ENCODE measurements around the gene EIF4A2. TPM values are rescaled to one million over a fixed set of nuclear protein-coding genes. Genes with fewer than 3 reads are reported as not detected.

Gene EIF4A2
- total and polyA plus RNA-seq, 2 of the 13 experiments (the other 11 are each of a cell fraction or from before 2014, with no cell fraction given) = 480 to 596 TPM

- ChIA-PET CTCF (ENCODE audit: low intra/inter-chr PET ratio, low total read pairs) (no interaction called here), POLR2A (interaction anchor here (2.4 kb wide), 1 partner anchor 133 kb away, joined by 5 read pairs; no protein-coding TSS in a partner anchor)
- BruUV-seq (replicated peaks) = no TSS peak
- peaks cover 24% of the 10 kb centered on the region for H3K4me1 ChIP-seq (ENCODE audit: insufficient read depth, low read length)
- FAIRE-seq (no peak), DNase-seq (ENCODE audit: low spot score) (no peak), ATAC-seq (no peak)
- H3K9me3 ChIP-seq (ENCODE audit: low read length) = no peaks in the 10 kb centered on the region
- H3K9ac ChIP-seq (ENCODE audit: insufficient read depth, low read depth, low read length) = no peak overlapping the region
- no peaks in the 10 kb centered on the region for H3K27me3 ChIP-seq (ENCODE audit: control insufficient read depth in 1 of 2, insufficient read depth in 2 of 2, low read length in 2 of 2)
- TF ChIP-seq ZNF629 (CRISPR knock-in tag; conservative IDR thresholded peaks at IDR 0.05) (peak; percentile 85), HHEX (CRISPR knock-in tag; IDR thresholded peaks at IDR 0.05) (no peak)
- H4K20me1 ChIP-seq (ENCODE audit: insufficient read depth, low read length) = no peaks in the 10 kb centered on the region
- no peak overlapping the region for H3K4me2 ChIP-seq (ENCODE audit: low read depth, low read length)
- intact Hi-C loops (cut with micrococcal nuclease; ENCODE audit: unreplicated experiment) = no loop called here
- H3K4me3 ChIP-seq (replicated peaks in 1 of 3; ENCODE audit: insufficient read depth in 1 of 3, low read depth in 2 of 3, low read length in 3 of 3) = no peak overlapping the region
- in situ Hi-C loops (cut with HindIII; ENCODE audit: extremely low pct_ligation_motif_present, low pct_unique_long_range_greater_than_20kb) = loop anchor here (10.0 kb wide), 1 partner anchor 136 kb away; the partner anchor contains the start of gene AHSG
- H3K79me2 ChIP-seq (ENCODE audit: insufficient read depth, low read length) = no peaks in the 10 kb centered on the region
- no peak overlapping the region for H3K27ac ChIP-seq (ENCODE audit: extremely low read length, insufficient read depth, low read length)
- H2AFZ ChIP-seq (ENCODE audit: low read length) = no peak overlapping the region
- no peaks in the 10 kb centered on the region for H3K36me3 ChIP-seq (replicated peaks in 1 of 2; ENCODE audit: control insufficient read depth in 1 of 2, insufficient read depth in 2 of 2, low read length in 2 of 2)
- 98% methylated on average over 2 of the region's 2 CpGs for WGBS (ENCODE audit: low lambda C conversion rate)
Measured at GRCh38 chr3:186750316-186750715, 33.1 kb upstream of the EIF4A2 start.

GRCh38 chr3:186751480-186751879 lies 31.9 kb upstream of the EIF4A2 start:
- no peaks in the 10 kb centered on the region for H3K27me3 ChIP-seq (ENCODE audit: control insufficient read depth in 1 of 2, insufficient read depth in 2 of 2, low read length in 2 of 2)
- H3K4me3 ChIP-seq (replicated peaks in 1 of 3; ENCODE audit: insufficient read depth in 1 of 3, low read depth in 2 of 3, low read length in 3 of 3) = no peak overlapping the region
- H3K9me3 ChIP-seq (ENCODE audit: low read length) = no peaks in the 10 kb centered on the region
- in situ Hi-C loops (cut with HindIII; ENCODE audit: extremely low pct_ligation_motif_present, low pct_unique_long_range_greater_than_20kb) = loop anchor here (10.0 kb wide), 1 partner anchor 137 kb away; the partner anchor contains the start of gene AHSG
- DNase-seq (ENCODE audit: low spot score) = no peak
- intact Hi-C loops (cut with micrococcal nuclease; ENCODE audit: unreplicated experiment) = no loop called here
- ChIA-PET POLR2A (no interaction called here), CTCF (ENCODE audit: low intra/inter-chr PET ratio, low total read pairs) (no interaction called here)
- no peak overlapping the region for H2AFZ ChIP-seq (ENCODE audit: low read length)
- WGBS (ENCODE audit: low lambda C conversion rate) = 85% methylated on average over 3 of the region's 3 CpGs
- no peak overlapping the region for H3K9ac ChIP-seq (ENCODE audit: insufficient read depth, low read depth, low read length)
- no peak for FAIRE-seq
- no peaks in the 10 kb centered on the region for H4K20me1 ChIP-seq (ENCODE audit: insufficient read depth, low read length)
- no peaks in the 10 kb centered on the region for H3K79me2 ChIP-seq (ENCODE audit: insufficient read depth, low read length)
- H3K4me2 ChIP-seq (ENCODE audit: low read depth, low read length) = no peak overlapping the region
- H3K4me1 ChIP-seq (ENCODE audit: insufficient read depth, low read length) = peaks cover 13% of the 10 kb centered on the region
- BruUV-seq (replicated peaks) = no TSS peak
- H3K36me3 ChIP-seq (replicated peaks in 1 of 2; ENCODE audit: control insufficient read depth in 1 of 2, insufficient read depth in 2 of 2, low read length in 2 of 2) = no peaks in the 10 kb centered on the region
- H3K27ac ChIP-seq (ENCODE audit: extremely low read length, insufficient read depth, low read length) = no peak overlapping the region
- no peak for ATAC-seq
- no peak for TF ChIP-seq ELF4 (CRISPR knock-in tag; IDR thresholded peaks at IDR 0.05; ENCODE audit: borderline replicate concordance)
- TF ChIP-seq HNRNPLL (IDR thresholded peaks at IDR 0.05; ENCODE audit: low read depth, low read length, poor library complexity, severe bottlenecking) = no peak
- no peak for TF ChIP-seq REST (IDR thresholded peaks at IDR 0.05; ENCODE audit: borderline replicate concordance in 1 of 2, low read depth in 1 of 2, low read length in 2 of 2)
- TF ChIP-seq ZSCAN25 (CRISPR knock-in tag; IDR thresholded peaks at IDR 0.05) = no peak
- TF ChIP-seq BRD4 (CRISPR knock-in tag; IDR thresholded peaks at IDR 0.05) = no peak
- no peak for TF ChIP-seq SIX4 (CRISPR knock-in tag; IDR thresholded peaks at IDR 0.05)
- no peak for TF ChIP-seq CENPBD1 (CRISPR knock-in tag; IDR thresholded peaks at IDR 0.05; ENCODE audit: borderline replicate concordance, low read depth)
- no peak for TF ChIP-seq POLR2A (IDR thresholded peaks at IDR 0.05; ENCODE audit: insufficient read depth in 1 of 2, low read depth in 2 of 2, low read length in 2 of 2)
- TF ChIP-seq SNAI1 (CRISPR knock-in tag; IDR thresholded peaks at IDR 0.05; ENCODE audit: borderline replicate concordance) = no peak
- TF ChIP-seq ZNF740 (CRISPR knock-in tag; IDR thresholded peaks at IDR 0.05) = no peak
- no peak for TF ChIP-seq CBX2 (IDR thresholded peaks at IDR 0.05; ENCODE audit: low read depth, low read length)
- TF ChIP-seq CBX2 (CRISPR knock-in tag; IDR thresholded peaks at IDR 0.05; ENCODE audit: low read depth) = no peak
- TF ChIP-seq THYN1 (CRISPR knock-in tag; IDR thresholded peaks at IDR 0.05; ENCODE audit: borderline replicate concordance, low read depth) = no peak
- no peak for TF ChIP-seq REXO4 (CRISPR knock-in tag; IDR thresholded peaks at IDR 0.05; ENCODE audit: borderline replicate concordance)
